Sigmoid colon (tissue), 7 donors: ENCODE data around the gene IMPA2. TPM values are rescaled to one million over a fixed set of nuclear protein-coding genes. Genes with fewer than 3 reads are reported as not detected.

Experiments used
- DNase-seq: peaks from one replicate; pipeline ENCODE4 v3.0.0-alpha.2; 2019
- H3K27ac ChIP-seq, 4 donors: fragments of 200-600 bp; sonication (generic); one replicate each; pipeline ENCODE4 v1.5.1; 2016 to 2019; ENCODE audit warnings: mild to moderate bottlenecking in 1 of 4
- H3K27me3 ChIP-seq, 3 donors: fragments of 200-600 bp; sonication (generic); one replicate each; pipeline ENCODE4 v1.5.1; 2019; ENCODE audit warnings: mild to moderate bottlenecking in 1 of 3
- H3K36me3 ChIP-seq, 4 donors: fragments of 200-600 bp; sonication (generic); one replicate each; pipeline ENCODE4 v1.5.1; 2016 to 2019
- H3K4me1 ChIP-seq, 4 donors: fragments of 200-600 bp; sonication (generic); one replicate each; pipeline ENCODE4 v1.5.1; 2017 to 2019
- H3K4me3 ChIP-seq, 4 donors: fragments of 200-600 bp; sonication (generic); one replicate each; pipeline ENCODE4 v1.5.1; 2017 to 2019; ENCODE audit warnings: mild to moderate bottlenecking in 2 of 4, moderate library complexity in 1 of 4
- H3K9me3 ChIP-seq, 4 donors: fragments of 200-600 bp in 3 of 4; sonication (generic) in 3 of 4; one replicate each; pipeline versions ENCODE4 v1.5.1 to v1.6.1; 2013 to 2019
- CTCF ChIP-seq, 4 experiments: fragments of 450-650 bp in 3 of 4; fragments of 200-600 bp in 1 of 4; IDR thresholded peaks; one replicate each; pipeline ENCODE4 v1.5.1; 2016 to 2019; ENCODE audit warnings: antibody characterized with exemption in 4 of 4, mild to moderate bottlenecking in 3 of 4, moderate library complexity in 2 of 4
- EP300 ChIP-seq, 4 donors: sonication (generic); formaldehyde crosslinking; IDR thresholded peaks; one replicate each; pipeline ENCODE4 v1.6.1; 2017; ENCODE audit warnings: antibody characterized with exemption in 4 of 4
- POLR2A ChIP-seq, 2 donors: fragments of 450-650 bp; IDR thresholded peaks; one replicate each; pipeline ENCODE4 v1.6.1; 2016; ENCODE audit warnings: antibody characterized with exemption in 2 of 2, mild to moderate bottlenecking in 2 of 2, moderate library complexity in 2 of 2
- POLR2AphosphoS5 ChIP-seq, 4 donors: sonication (generic); formaldehyde crosslinking; IDR thresholded peaks; one replicate each; pipeline ENCODE4 v1.6.1; 2017; ENCODE audit warnings: antibody characterized with exemption in 4 of 4
- WGBS, 2 donors: extraction: QIAGEN DNeasy Blood & Tissue Kit; methylation state at CpG; one replicate each; pipeline ENCODE4 v1.1.7; 2013; 5-methylcytosine and 5-hydroxymethylcytosine counted together
- intact Hi-C: fragments of 100-400 bp; cut with DNase I; formaldehyde crosslinking; loops from one replicate; pipeline ENCODE4 v1.15.1; 2023
- polyA plus RNA-seq, 3 donors: library from polyadenylated mRNA; stranded (reverse); fragments of 200-250 nt; gene quantifications; one replicate each; pipeline ENCODE4 v1.2.3, GENCODE V29; 2013
- total RNA-seq, 4 donors: library from RNA; depleted of rRNA; stranded (reverse); fragments of >200 nt; gene quantifications; one replicate each; pipeline ENCODE4 v1.1.0, GENCODE V29; 2016
- donor health status: healthy with polysubstance abuse.
- donor health status: Bipolar disorder and iron deficiency.
- donor health status: healthy.

Gene IMPA2
- total and polyA plus RNA-seq, 7 donors: 21.3 to 138 (median 66.5) TPM

GRCh38 chr18:11985586-11985985, 4.3 kb downstream of the IMPA2 start:
- H3K4me1 ChIP-seq: peaks cover 0 to 37% (median 26%) of the 10 kb centered on the region in 4 donors
- H3K36me3 ChIP-seq: no peaks in the 10 kb centered on the region
- 90 to 91% methylated on average over 3 of the region's 3 CpGs for WGBS, 2 donors
- H3K9me3 ChIP-seq: no peaks in the 10 kb centered on the region
- DNase-seq: peak; percentile 53
- no peak overlapping the region for H3K4me3 ChIP-seq
- H3K27me3 ChIP-seq: no peaks in the 10 kb centered on the region
- intact Hi-C loops: loop anchor here (10.0 kb wide), 1 partner anchor 131 kb away; the partner anchor contains the start of gene CHMP1B
- H3K27ac ChIP-seq: no peak overlapping the region
- TF ChIP-seq POLR2A (IDR thresholded peaks at IDR 0.05): no peak
- TF ChIP-seq POLR2AphosphoS5 (IDR thresholded peaks at IDR 0.05): no peak
- TF ChIP-seq CTCF (IDR thresholded peaks at IDR 0.05): no peak
- no peak for TF ChIP-seq EP300 (IDR thresholded peaks at IDR 0.05)

GRCh38 chr18:11986061-11986460, 4.8 kb downstream of the IMPA2 start:
- no peak for TF ChIP-seq POLR2A (IDR thresholded peaks at IDR 0.05)
- no peak for TF ChIP-seq CTCF (IDR thresholded peaks at IDR 0.05)
- no peak for TF ChIP-seq EP300 (IDR thresholded peaks at IDR 0.05)
- TF ChIP-seq POLR2AphosphoS5 (IDR thresholded peaks at IDR 0.05): no peak
- no peak overlapping the region for H3K4me3 ChIP-seq
- no peaks in the 10 kb centered on the region for H3K9me3 ChIP-seq
- no peaks in the 10 kb centered on the region for H3K36me3 ChIP-seq
- peaks cover 0 to 37% (median 26%) of the 10 kb centered on the region in 4 donors for H3K4me1 ChIP-seq
- H3K27ac ChIP-seq: peak overlapping the region in 1 of 4 donors; percentile 64
- DNase-seq: peak; percentile 52
- H3K27me3 ChIP-seq: no peaks in the 10 kb centered on the region
- 90 to 92% methylated on average over 9 of the region's 9 CpGs for WGBS, 2 donors
- intact Hi-C loops: loop anchor here (10.0 kb wide), 1 partner anchor 131 kb away; the partner anchor contains the start of gene CHMP1B

GRCh38 chr18:11987527-11987926, 6.2 kb downstream of the IMPA2 start:
- 62 to 83% methylated on average over 7 of the region's 7 CpGs for WGBS, 2 donors
- DNase-seq: peak; percentile 70
- intact Hi-C loops: loop anchor here (10.0 kb wide), 1 partner anchor 133 kb away; the partner anchor contains the start of gene CHMP1B
- no peaks in the 10 kb centered on the region for H3K9me3 ChIP-seq
- no peaks in the 10 kb centered on the region for H3K27me3 ChIP-seq
- no peaks in the 10 kb centered on the region for H3K36me3 ChIP-seq
- no peak for TF ChIP-seq CTCF (IDR thresholded peaks at IDR 0.05)
- peak in 2 of 4 donors; percentile 43 to 70 for TF ChIP-seq EP300 (IDR thresholded peaks at IDR 0.05)
- peak; percentile 59 to 77 (median 66) for TF ChIP-seq POLR2AphosphoS5 (IDR thresholded peaks at IDR 0.05)
- no peak for TF ChIP-seq POLR2A (IDR thresholded peaks at IDR 0.05)
- peaks cover 0 to 27% (median 18%) of the 10 kb centered on the region in 4 donors for H3K4me1 ChIP-seq
- no peak overlapping the region for H3K4me3 ChIP-seq
- peak overlapping the region; percentile 47 to 64 (median 57) for H3K27ac ChIP-seq

GRCh38 chr18:11989174-11989573, 7.9 kb downstream of the IMPA2 start:
- peak overlapping the region in 2 of 4 donors; percentile 1 to 25 for H3K27ac ChIP-seq
- H3K4me1 ChIP-seq: peaks cover 0 to 22% (median 14%) of the 10 kb centered on the region in 4 donors
- WGBS, 2 donors: 27 to 65% methylated on average over 8 of the region's 8 CpGs
- no peaks in the 10 kb centered on the region for H3K9me3 ChIP-seq
- no peak overlapping the region for H3K4me3 ChIP-seq
- no peaks in the 10 kb centered on the region for H3K36me3 ChIP-seq
- H3K27me3 ChIP-seq: no peaks in the 10 kb centered on the region
- peak; percentile 52 for DNase-seq
- no peak for TF ChIP-seq POLR2AphosphoS5 (IDR thresholded peaks at IDR 0.05)
- no peak for TF ChIP-seq POLR2A (IDR thresholded peaks at IDR 0.05)
- TF ChIP-seq CTCF (IDR thresholded peaks at IDR 0.05): no peak
- no peak for TF ChIP-seq EP300 (IDR thresholded peaks at IDR 0.05)
- intact Hi-C loops: loop anchor here (10.0 kb wide), 1 partner anchor 134 kb away; the partner anchor contains the start of gene CHMP1B
